ENCODE measurements around the gene EIF2A.

DNA sequence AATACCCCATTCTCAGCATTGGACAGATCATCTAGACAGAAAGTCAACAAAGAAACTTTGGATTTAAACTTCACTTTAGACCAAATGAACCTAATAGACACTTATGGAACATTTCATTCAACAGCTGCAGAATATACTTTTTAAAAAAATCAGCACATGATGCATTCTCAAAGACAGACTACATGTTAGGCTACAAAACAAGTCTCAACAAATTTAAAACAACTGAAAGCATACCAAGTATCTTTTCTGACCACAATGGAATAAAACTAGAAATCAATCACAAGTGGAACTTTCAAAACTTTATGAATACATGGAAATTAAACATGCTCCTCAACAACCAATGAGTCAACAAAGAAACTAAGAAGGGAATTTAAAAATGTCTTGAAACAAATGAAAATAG is 38.2 kb upstream of the EIF2A start:
- TF ChIP-seq SREBF2 (IDR thresholded peaks at IDR 0.05) (no peak), RFX5 (IDR thresholded peaks at IDR 0.05) (no peak), POLR2A (IDR thresholded peaks at IDR 0.05; ENCODE audit: low read length) (no peak), MAFK (IDR thresholded peaks at IDR 0.05; ENCODE audit: partially characterized antibody) (no peak), ELK1 (IDR thresholded peaks at IDR 0.05; ENCODE audit: low read depth, low read length) (no peak), REST (IDR thresholded peaks at IDR 0.05) (no peak), CHD2 (IDR thresholded peaks at IDR 0.05; ENCODE audit: low read length, partially characterized antibody) (no peak), CBX2 (IDR thresholded peaks at IDR 0.05; ENCODE audit: borderline replicate concordance, low read depth) (no peak)
- TF ChIP-seq, protein P1, sequence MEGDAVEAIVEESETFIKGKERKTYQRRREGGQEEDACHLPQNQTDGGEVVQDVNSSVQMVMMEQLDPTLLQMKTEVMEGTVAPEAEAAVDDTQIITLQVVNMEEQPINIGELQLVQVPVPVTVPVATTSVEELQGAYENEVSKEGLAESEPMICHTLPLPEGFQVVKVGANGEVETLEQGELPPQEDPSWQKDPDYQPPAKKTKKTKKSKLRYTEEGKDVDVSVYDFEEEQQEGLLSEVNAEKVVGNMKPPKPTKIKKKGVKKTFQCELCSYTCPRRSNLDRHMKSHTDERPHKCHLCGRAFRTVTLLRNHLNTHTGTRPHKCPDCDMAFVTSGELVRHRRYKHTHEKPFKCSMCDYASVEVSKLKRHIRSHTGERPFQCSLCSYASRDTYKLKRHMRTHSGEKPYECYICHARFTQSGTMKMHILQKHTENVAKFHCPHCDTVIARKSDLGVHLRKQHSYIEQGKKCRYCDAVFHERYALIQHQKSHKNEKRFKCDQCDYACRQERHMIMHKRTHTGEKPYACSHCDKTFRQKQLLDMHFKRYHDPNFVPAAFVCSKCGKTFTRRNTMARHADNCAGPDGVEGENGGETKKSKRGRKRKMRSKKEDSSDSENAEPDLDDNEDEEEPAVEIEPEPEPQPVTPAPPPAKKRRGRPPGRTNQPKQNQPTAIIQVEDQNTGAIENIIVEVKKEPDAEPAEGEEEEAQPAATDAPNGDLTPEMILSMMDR (IDR thresholded peaks at IDR 0.05): no peak
